ENCODE data around the gene MKI67. TPM values are rescaled to one million over a fixed set of nuclear protein-coding genes. Genes with fewer than 3 reads are reported as not detected.

Gene MKI67
- polyA plus RNA-seq, 1 donor (not counting 4 experiments of a cell fraction or from before 2014, with no cell fraction given) = 10.4 TPM

DNA sequence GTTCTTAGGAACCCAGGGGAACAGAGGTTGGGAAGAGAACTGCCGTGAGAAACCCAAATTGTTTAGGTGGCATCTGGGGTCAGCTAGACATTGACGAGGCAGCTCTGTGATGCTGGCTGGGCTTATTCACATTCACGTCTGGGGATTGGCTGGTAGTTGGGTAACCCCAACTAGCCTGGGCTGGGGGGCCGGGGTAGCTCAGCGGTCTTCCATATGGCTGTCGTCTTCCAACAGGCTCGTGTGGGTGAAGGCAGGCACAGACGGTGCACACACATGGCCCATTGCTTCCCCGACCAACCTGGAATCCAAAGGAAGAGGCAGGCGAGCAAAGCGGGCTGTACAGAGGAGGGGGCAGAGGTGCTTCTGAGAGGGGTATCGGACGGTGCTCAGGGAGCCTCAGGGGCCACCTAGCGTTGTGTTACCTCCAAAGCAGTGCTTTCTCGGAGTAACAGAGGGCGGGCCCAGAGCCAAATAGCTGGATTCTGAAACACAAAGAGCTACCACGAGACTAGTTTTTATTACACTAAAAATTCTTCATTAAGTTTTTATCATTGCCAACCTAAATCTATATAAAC is 34.5 kb downstream of the MKI67 start:
- no peaks in the 10 kb centered on the region for H4K20me1 ChIP-seq (ENCODE audit: control insufficient read depth, extremely low read depth, insufficient read depth, low read length)

DNA sequence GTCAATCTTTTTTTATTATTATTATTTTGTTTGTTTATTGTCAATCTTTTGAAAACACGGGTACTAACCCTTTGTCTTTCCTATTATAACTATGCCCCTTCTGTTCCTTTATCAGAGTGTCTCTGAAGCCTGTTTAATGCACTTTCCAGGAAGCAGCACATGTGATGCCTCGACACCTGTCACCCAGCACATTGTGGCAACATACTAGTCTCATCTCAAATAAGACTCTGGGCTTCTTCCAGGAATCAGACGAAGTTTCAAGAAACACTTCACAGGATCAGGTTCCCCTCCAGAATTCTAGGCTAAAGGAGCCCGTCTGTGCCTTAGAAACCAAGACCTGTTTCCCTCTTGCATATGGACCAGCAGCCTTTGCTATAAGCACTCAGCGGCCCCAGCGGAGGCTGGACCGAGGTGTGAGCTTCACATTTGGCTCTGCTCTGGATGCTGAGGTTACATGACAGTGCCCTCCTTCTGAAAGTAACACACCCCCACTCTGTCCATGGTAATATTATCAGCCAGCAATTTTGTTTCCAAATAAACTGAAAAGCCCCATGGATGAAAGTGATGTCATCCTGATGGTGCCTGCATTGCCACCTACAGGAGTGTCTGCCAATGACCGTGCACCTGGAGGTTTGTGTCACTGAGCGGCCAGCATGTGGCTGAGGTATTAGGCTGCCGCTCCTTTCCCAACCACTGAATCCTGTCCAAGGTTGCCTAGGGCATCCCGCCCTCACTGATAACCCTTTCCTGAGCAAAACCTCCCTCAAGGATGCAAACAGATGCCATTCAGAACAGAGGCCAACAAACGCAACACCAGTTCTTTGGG is 38.1 kb downstream of the MKI67 start:
- Histone ChIP-seq H3K27me3 (ENCODE audit: control insufficient read depth, extremely low read depth, insufficient read depth, low read length) (peaks cover 4% of the 10 kb centered on the region), H3K9me3 (ENCODE audit: control insufficient read depth, low read depth, low read length) (no peaks in the 10 kb centered on the region), H4K20me1 (ENCODE audit: control insufficient read depth, extremely low read depth, insufficient read depth, low read length) (no peaks in the 10 kb centered on the region), H3K4me3 (ENCODE audit: control insufficient read depth in 2 of 3, extremely low read depth in 1 of 3, insufficient read depth in 2 of 3, low read depth in 1 of 3, low read length in 3 of 3) (no peak overlapping the region), H3K9me1 (ENCODE audit: control insufficient read depth, extremely low read depth, insufficient read depth, low read length) (no peaks in the 10 kb centered on the region), H3K4me1 (ENCODE audit: control insufficient read depth, extremely low read depth, insufficient read depth, low read length) (peaks cover 12% of the 10 kb centered on the region), H3K36me3 (ENCODE audit: control insufficient read depth in 2 of 2, extremely low read depth in 1 of 2, insufficient read depth in 2 of 2, low read length in 2 of 2) (peaks cover 4 to 12% of the 10 kb centered on the region in 2 experiments), H3K9ac (ENCODE audit: control insufficient read depth, extremely low read depth, insufficient read depth, low read length) (no peak overlapping the region), H2AFZ (ENCODE audit: control insufficient read depth, low read length) (no peak overlapping the region), H3K4me2 (ENCODE audit: control insufficient read depth, extremely low read depth, insufficient read depth, low read depth, low read length) (no peak overlapping the region), H3K27ac (ENCODE audit: control insufficient read depth, insufficient read depth, low read length) (no peak overlapping the region), H3K79me2 (ENCODE audit: control insufficient read depth, insufficient read depth, low read length) (no peaks in the 10 kb centered on the region)
- no peak for DNase-seq (ENCODE audit: low read depth, low spot score)
- TF ChIP-seq EZH2 (IDR thresholded peaks at IDR 0.05; ENCODE audit: low read length) (no peak), CTCF (optimal IDR thresholded peaks at IDR 0.05 in 1 of 3, IDR thresholded peaks at IDR 0.05 in 1 of 3, conservative IDR thresholded peaks at IDR 0.05 in 1 of 3; ENCODE audit: extremely low read depth in 1 of 3, insufficient read depth in 2 of 3, low read length in 3 of 3) (peak in 2 of 3 experiments; percentile 20 to 54)
- peak; percentile 20 for FAIRE-seq
- dilution Hi-C loops (cut with MboI; ENCODE audit: extremely low pct_ligation_motif_present, low sequenced_read_pairs) = no loop called here

More for the DNA sequence above, 34.5 kb downstream of the MKI67 start:
- Histone ChIP-seq H3K4me3 (ENCODE audit: control insufficient read depth in 2 of 3, extremely low read depth in 1 of 3, insufficient read depth in 2 of 3, low read depth in 1 of 3, low read length in 3 of 3) (no peak overlapping the region), H3K36me3 (ENCODE audit: control insufficient read depth in 2 of 2, extremely low read depth in 1 of 2, insufficient read depth in 2 of 2, low read length in 2 of 2) (no peaks in the 10 kb centered on the region), H3K9me1 (ENCODE audit: control insufficient read depth, extremely low read depth, insufficient read depth, low read length) (no peaks in the 10 kb centered on the region), H3K4me2 (ENCODE audit: control insufficient read depth, extremely low read depth, insufficient read depth, low read depth, low read length) (no peak overlapping the region), H3K27ac (ENCODE audit: control insufficient read depth, insufficient read depth, low read length) (no peak overlapping the region), H2AFZ (ENCODE audit: control insufficient read depth, low read length) (no peak overlapping the region), H3K9ac (ENCODE audit: control insufficient read depth, extremely low read depth, insufficient read depth, low read length) (no peak overlapping the region), H3K27me3 (ENCODE audit: control insufficient read depth, extremely low read depth, insufficient read depth, low read length) (peaks cover 4% of the 10 kb centered on the region), H3K9me3 (ENCODE audit: control insufficient read depth, low read depth, low read length) (no peaks in the 10 kb centered on the region), H3K4me1 (ENCODE audit: control insufficient read depth, extremely low read depth, insufficient read depth, low read length) (peaks cover 5% of the 10 kb centered on the region), H3K79me2 (ENCODE audit: control insufficient read depth, insufficient read depth, low read length) (no peaks in the 10 kb centered on the region)
- FAIRE-seq = no peak
- DNase-seq (ENCODE audit: low read depth, low spot score) = no peak
- dilution Hi-C loops (cut with MboI; ENCODE audit: extremely low pct_ligation_motif_present, low sequenced_read_pairs) = no loop called here
- TF ChIP-seq CTCF (optimal IDR thresholded peaks at IDR 0.05 in 1 of 3, IDR thresholded peaks at IDR 0.05 in 1 of 3, conservative IDR thresholded peaks at IDR 0.05 in 1 of 3; ENCODE audit: extremely low read depth in 1 of 3, insufficient read depth in 2 of 3, low read length in 3 of 3) (no peak), EZH2 (IDR thresholded peaks at IDR 0.05; ENCODE audit: low read length) (no peak)
